ENCODE results near the gene CRTC1.
"Not testable (repeated sequence)": the region's sequence is repeated elsewhere in the genome, so short reads cannot be mapped to it uniquely, and the experiment has no call there.

Gene CRTC1

DNA sequence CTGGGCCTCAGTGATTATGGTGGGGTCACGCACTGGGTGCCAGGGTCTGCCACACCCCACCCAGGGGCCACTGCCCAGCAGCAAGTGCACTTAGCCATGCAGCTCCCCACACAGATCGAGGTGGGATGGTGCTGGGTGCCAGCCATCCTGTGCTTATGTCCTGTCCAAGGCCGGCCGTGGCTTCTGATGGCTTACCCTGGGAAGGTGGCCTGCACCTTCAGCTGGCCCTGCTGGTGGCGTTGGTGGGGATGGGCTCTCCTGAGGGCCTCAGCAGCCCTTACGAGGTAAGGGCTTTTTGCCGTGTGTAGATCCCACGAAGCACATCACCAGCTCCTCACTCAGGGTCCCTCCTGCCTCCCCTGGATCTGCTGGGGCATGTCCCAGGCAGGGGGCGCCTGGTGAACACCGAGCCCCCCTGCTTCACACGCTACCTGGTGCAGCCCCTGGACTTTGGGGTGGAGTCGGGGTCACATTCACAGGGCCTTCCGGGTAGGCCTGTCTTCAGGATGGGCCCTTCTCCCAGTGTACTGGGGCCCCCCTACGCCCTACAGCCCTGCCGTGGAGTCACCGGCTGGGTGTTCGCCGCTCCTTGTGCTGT is 46.6 kb downstream of the CRTC1 start:
- Histone ChIP-seq H3K4me3 (ENCODE audit: low read length) (no peak overlapping the region), H3K27ac (ENCODE audit: low read length) (no peak overlapping the region), H3K4me1 (ENCODE audit: control insufficient read depth, insufficient read depth, low read length) (no peaks in the 10 kb centered on the region; the same call in 1 of the 2 replicates), H3K9me3 (ENCODE audit: control insufficient read depth, insufficient read depth, low read length) (no peaks in the 10 kb centered on the region), H3K27me3 (ENCODE audit: control insufficient read depth, insufficient read depth, low read length) (no peaks in the 10 kb centered on the region), H3K36me3 (ENCODE audit: control insufficient read depth, insufficient read depth, low read length) (0 out of 2 replicates have a peak, but pooled peaks cover 2% of the 10 kb centered on the region)
- no CpG with 5 or more reads among the region's 18 CpGs for WGBS (ENCODE audit: insufficient coverage, insufficient read length)
- DNase-seq (ENCODE audit: low read depth, low spot score) = no peak

DNA sequence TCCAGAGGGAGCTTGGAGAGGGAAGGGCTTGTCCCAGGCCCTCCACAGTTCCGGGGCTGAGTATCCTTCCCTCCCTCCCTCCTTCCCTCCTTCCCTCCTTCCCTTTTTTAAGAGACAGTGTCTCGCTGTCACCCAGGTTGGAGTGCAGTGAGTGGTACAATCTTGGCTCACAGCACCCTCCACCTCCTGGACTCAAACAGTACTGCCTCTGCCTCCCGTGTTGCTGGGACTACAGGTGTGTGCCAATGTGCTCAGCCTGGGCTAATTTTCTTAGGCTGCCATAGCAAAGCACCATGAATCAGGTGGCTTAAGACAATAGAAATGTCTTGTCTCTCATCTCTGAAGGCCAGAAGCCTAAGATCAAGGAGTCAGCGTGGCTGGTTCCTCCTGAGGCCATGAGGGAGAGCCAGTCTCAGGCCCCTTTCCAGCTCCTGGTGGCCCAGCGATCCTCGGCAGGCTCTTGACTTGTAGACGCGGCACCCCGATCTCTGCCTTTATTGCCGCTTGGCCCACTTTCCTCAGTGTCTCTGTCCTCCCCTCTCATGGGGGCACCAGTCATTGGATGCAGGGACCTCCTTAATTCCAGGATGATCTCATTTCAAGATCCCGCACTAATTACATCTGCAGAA is 47.5 kb downstream of the CRTC1 start:
- no CpG with 5 or more reads among the region's 11 CpGs for WGBS (ENCODE audit: insufficient coverage, insufficient read length)
- Histone ChIP-seq H3K36me3 (ENCODE audit: control insufficient read depth, insufficient read depth, low read length) (0 out of 2 replicates have a peak, but pooled peaks cover 2% of the 10 kb centered on the region), H3K27ac (ENCODE audit: low read length) (no peak overlapping the region), H3K4me3 (ENCODE audit: low read length) (no peak overlapping the region), H3K9me3 (ENCODE audit: control insufficient read depth, insufficient read depth, low read length) (no peaks in the 10 kb centered on the region), H3K4me1 (ENCODE audit: control insufficient read depth, insufficient read depth, low read length) (no peaks in the 10 kb centered on the region), H3K27me3 (ENCODE audit: control insufficient read depth, insufficient read depth, low read length) (no peaks in the 10 kb centered on the region)
- DNase-seq (ENCODE audit: low read depth, low spot score) = no peak

DNA sequence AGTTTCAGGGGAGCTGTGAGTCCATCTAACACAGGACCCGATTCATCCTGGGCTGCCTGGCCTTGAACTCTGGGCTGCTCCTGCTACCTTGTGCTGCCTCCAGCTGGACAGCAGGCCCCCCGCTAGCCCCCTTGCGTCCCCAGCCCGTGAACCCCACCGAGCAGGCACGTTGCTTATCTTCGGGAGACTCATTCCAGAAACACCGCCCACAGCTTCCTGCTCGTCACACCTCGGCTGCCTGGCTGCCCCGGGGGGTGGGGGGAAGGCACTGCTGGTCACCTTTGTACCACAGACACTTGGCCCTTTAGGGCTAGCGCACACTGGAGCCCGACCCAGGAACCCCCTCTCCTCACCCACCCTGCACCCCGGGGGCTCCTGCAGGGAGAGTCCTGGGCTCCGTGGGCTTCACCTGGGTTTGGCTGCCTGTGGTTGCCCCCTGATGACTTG is 48.1 kb downstream of the CRTC1 start:
- Histone ChIP-seq H3K27me3 (ENCODE audit: control insufficient read depth, insufficient read depth, low read length) (no peaks in the 10 kb centered on the region), H3K4me3 (ENCODE audit: low read length) (no peak overlapping the region), H3K9me3 (ENCODE audit: control insufficient read depth, insufficient read depth, low read length) (no peaks in the 10 kb centered on the region), H3K36me3 (ENCODE audit: control insufficient read depth, insufficient read depth, low read length) (0 out of 2 replicates have a peak, but pooled peaks cover 2% of the 10 kb centered on the region), H3K4me1 (ENCODE audit: control insufficient read depth, insufficient read depth, low read length) (no peaks in the 10 kb centered on the region; the same call in 1 of the 2 replicates), H3K27ac (ENCODE audit: low read length) (no peak overlapping the region)
- DNase-seq (ENCODE audit: low read depth, low spot score) = no peak
- no CpG with 5 or more reads among the region's 15 CpGs for WGBS (ENCODE audit: insufficient coverage, insufficient read length)

DNA sequence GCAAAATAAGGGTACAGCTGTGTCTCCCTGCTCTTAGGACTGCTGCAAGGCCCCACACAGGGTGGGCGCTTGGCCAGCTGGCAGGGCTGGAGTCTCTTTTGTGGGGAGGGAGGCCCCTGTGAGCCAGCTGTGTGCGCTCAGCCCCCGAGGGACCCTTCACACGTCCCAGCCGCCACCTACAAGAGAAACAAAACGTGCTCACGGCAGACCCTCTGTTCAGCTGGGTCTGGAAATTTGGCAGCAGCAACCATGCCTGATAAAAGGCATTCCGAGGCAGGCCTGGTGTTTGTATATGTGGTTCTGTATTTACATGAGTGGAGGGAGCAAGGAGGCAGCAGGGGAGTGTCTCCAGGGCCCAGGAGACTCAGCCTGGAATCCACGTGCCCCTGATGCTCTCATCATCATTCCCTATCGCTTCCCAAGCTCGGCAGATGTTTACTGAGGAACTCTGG is 49.7 kb downstream of the CRTC1 start:
- Histone ChIP-seq H3K27ac (ENCODE audit: low read length) (no peak overlapping the region), H3K27me3 (ENCODE audit: control insufficient read depth, insufficient read depth, low read length) (no peaks in the 10 kb centered on the region), H3K4me3 (ENCODE audit: low read length) (no peak overlapping the region), H3K36me3 (ENCODE audit: control insufficient read depth, insufficient read depth, low read length) (0 out of 2 replicates have a peak, but pooled peaks cover 2% of the 10 kb centered on the region), H3K9me3 (ENCODE audit: control insufficient read depth, insufficient read depth, low read length) (no peaks in the 10 kb centered on the region), H3K4me1 (ENCODE audit: control insufficient read depth, insufficient read depth, low read length) (no peaks in the 10 kb centered on the region; the same call in 1 of the 2 replicates)
- no peak for DNase-seq (ENCODE audit: low read depth, low spot score)
- no CpG with 5 or more reads among the region's 11 CpGs for WGBS (ENCODE audit: insufficient coverage, insufficient read length)

DNA sequence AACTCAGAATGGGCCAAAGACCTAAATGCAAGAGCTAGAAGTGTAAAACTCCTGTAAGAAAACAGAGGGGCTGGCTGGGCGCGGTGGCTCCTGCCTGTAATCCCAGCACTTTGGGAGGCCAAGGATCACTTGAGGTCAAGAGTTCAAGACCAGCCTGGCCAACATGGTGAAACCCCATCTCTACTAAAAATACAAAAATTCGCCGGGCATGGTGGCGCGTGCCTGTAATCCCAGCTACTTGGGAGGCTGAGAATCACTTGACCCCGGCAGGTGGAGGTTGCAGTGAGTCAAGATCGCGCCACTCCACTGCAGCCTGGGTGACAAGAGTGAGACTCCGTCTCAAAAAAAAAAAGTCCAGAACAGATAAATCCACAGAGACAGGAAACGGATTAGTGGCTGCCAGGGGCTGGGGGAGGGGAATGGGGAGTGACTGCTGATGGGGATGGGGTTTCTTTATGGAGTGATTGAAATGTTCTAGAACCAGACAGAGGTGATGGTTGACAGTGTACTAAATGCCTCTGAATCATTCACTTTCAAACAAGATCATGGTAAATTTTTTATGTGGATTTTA is 50.4 kb downstream of the CRTC1 start:
- H3K4me1 ChIP-seq (ENCODE audit: control insufficient read depth, insufficient read depth, low read length); H3K27ac ChIP-seq (ENCODE audit: low read length); H3K27me3 ChIP-seq (ENCODE audit: control insufficient read depth, insufficient read depth, low read length); DNase-seq (ENCODE audit: low read depth, low spot score); H3K36me3 ChIP-seq (ENCODE audit: control insufficient read depth, insufficient read depth, low read length); H3K9me3 ChIP-seq (ENCODE audit: control insufficient read depth, insufficient read depth, low read length); H3K4me3 ChIP-seq (ENCODE audit: low read length): not testable (repeated sequence)
- no CpG with 5 or more reads among the region's 11 CpGs for WGBS (ENCODE audit: insufficient coverage, insufficient read length)

DNA sequence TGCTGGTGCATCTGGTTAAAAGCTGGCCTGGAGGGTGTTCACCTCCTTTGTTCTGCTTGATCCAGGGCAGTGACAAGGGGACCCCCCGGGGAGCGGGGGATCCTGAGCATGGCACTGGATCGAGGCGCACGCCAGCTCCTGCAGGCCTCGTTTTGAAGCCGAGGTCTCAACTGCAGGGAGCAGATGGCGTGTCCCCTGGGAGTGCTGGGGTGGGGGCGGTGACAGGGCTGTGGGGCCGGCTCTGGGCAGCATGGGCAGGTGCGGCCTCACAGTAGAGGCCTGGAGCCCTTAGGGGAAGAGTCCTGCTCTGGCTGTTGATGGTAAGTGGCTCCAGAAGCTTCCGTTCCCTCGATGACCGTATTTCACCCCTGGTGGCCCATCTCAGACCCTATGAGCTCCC is 51.8 kb downstream of the CRTC1 start:
- Histone ChIP-seq H3K27me3 (ENCODE audit: control insufficient read depth, insufficient read depth, low read length) (no peaks in the 10 kb centered on the region), H3K9me3 (ENCODE audit: control insufficient read depth, insufficient read depth, low read length) (no peaks in the 10 kb centered on the region), H3K27ac (ENCODE audit: low read length) (no peak overlapping the region), H3K36me3 (ENCODE audit: control insufficient read depth, insufficient read depth, low read length) (no peaks in the 10 kb centered on the region), H3K4me1 (ENCODE audit: control insufficient read depth, insufficient read depth, low read length) (no peaks in the 10 kb centered on the region; the same call in 1 of the 2 replicates), H3K4me3 (ENCODE audit: low read length) (no peak overlapping the region)
- no peak for DNase-seq (ENCODE audit: low read depth, low spot score)
- WGBS (ENCODE audit: insufficient coverage, insufficient read length) = no CpG with 5 or more reads among the region's 14 CpGs

DNA sequence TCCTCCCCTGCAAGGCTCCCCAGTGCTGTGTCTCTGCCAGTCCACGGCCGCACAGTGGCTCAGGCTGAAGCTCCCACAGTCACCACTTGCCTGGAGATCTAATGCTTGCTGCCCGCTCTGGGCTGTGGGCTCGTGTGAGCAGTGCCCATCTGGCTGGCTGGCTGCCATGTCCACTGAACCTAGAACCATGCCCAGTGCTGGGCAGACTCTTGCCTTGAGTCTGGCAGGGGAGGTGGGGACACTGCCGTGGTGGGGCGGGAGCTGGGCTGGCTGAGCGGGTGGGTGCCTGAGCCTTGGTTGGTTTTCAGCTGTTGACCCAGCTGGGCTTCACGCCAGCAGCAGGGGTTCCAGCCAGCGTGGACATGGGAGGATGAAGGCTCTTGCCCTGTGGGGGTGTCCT is 52.3 kb downstream of the CRTC1 start:
- Histone ChIP-seq H3K36me3 (ENCODE audit: control insufficient read depth, insufficient read depth, low read length) (no peaks in the 10 kb centered on the region), H3K9me3 (ENCODE audit: control insufficient read depth, insufficient read depth, low read length) (no peaks in the 10 kb centered on the region), H3K27me3 (ENCODE audit: control insufficient read depth, insufficient read depth, low read length) (no peaks in the 10 kb centered on the region), H3K27ac (ENCODE audit: low read length) (no peak overlapping the region), H3K4me3 (ENCODE audit: low read length) (no peak overlapping the region), H3K4me1 (ENCODE audit: control insufficient read depth, insufficient read depth, low read length) (no peaks in the 10 kb centered on the region; the same call in 1 of the 2 replicates)
- no peak for DNase-seq (ENCODE audit: low read depth, low spot score)
- WGBS (ENCODE audit: insufficient coverage, insufficient read length) = no CpG with 5 or more reads among the region's 9 CpGs

DNA sequence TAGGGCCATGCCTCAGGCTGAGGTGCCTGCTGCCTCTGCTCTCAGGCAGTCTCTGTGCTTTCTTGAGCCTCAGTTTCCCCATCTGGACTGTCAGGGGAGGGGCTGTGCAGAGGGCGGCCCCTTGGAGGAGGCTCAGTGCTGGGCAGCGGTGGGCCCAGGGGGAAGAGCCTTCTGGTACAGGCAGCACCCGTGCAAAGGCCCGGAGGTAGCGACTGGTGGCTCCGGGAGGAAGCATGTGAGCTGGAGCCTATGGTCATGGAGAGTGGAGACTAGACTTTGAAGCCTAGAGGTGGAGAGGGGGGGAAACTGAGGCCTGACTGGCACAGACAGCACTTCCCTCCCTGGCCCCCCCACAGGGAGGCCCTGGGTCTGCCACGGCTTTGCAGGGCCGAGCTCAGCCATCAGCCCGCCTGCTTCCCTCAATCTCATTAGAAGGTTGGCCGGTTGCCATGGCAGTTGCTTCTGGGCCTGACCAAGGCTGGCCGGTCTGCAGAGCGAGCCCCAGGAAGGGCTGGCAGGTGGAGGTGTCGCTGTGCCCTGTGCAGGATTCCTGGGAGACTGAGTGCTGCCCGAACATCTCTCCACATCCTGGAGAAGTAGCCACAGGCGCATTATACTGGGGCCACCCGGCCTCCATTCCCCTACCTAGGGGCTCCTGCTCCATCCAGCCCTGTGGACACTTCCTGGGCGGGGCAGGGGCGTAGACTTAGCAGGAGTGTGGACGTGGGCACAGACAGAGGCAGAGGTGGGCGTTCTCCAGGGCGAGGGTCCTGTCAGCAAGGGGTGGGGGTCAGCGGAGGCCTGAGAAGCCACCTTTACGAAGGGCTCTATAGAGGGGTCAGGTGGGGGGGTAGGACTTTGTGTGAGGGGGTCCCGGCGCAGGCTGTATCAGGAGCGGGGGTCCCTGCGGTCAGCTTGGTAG is 53.2 kb downstream of the CRTC1 start:
- no peak for DNase-seq (ENCODE audit: low read depth, low spot score)
- Histone ChIP-seq H3K4me1 (ENCODE audit: control insufficient read depth, insufficient read depth, low read length) (no peaks in the 10 kb centered on the region; the same call in 1 of the 2 replicates), H3K27me3 (ENCODE audit: control insufficient read depth, insufficient read depth, low read length) (no peaks in the 10 kb centered on the region), H3K36me3 (ENCODE audit: control insufficient read depth, insufficient read depth, low read length) (no peaks in the 10 kb centered on the region), H3K9me3 (ENCODE audit: control insufficient read depth, insufficient read depth, low read length) (no peaks in the 10 kb centered on the region), H3K4me3 (ENCODE audit: low read length) (no peak overlapping the region), H3K27ac (ENCODE audit: low read length) (no peak overlapping the region)
- no CpG with 5 or more reads among the region's 27 CpGs for WGBS (ENCODE audit: insufficient coverage, insufficient read length)

DNA sequence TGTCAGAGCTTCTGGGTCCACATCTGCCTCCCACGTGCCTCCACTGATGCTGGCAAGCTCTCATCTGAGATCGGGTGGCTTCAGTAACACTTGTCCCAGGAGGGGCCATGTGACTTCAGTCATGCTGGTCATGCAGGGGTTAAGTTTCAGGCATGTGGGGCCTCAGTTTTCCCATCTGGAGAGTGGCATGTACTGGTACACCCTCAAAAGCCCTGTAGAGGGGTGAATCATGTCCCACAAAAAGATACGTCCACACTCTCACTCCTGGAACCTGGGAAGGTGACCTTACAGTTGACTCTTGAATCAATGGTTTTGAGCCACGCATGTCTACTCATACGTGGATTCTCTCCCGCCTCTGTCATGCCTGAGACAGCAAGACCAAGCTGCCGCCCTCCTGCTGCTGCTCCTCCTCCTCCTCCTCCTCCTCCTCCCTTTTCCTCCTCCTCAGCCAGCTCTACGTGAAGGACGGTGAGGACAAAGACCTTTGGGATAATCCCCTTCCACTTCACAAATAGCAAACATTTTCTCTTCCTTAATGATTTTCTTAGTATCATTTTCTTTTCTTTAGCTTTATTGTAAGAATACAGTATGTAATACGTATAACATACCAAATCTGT is 54.0 kb downstream of the CRTC1 start:
- Histone ChIP-seq H3K4me3 (ENCODE audit: low read length) (no peak overlapping the region), H3K36me3 (ENCODE audit: control insufficient read depth, insufficient read depth, low read length) (no peaks in the 10 kb centered on the region), H3K27me3 (ENCODE audit: control insufficient read depth, insufficient read depth, low read length) (no peaks in the 10 kb centered on the region), H3K9me3 (ENCODE audit: control insufficient read depth, insufficient read depth, low read length) (no peaks in the 10 kb centered on the region), H3K27ac (ENCODE audit: low read length) (no peak overlapping the region), H3K4me1 (ENCODE audit: control insufficient read depth, insufficient read depth, low read length) (no peaks in the 10 kb centered on the region; the same call in 1 of the 2 replicates)
- WGBS (ENCODE audit: insufficient coverage, insufficient read length) = no CpG with 5 or more reads among the region's 10 CpGs
- DNase-seq (ENCODE audit: low read depth, low spot score) = no peak

Measured in iPS DF 6.9 (cell line).